Inferior parietal cortex (tissue), 1 donor: ENCODE measurements around the gene DCBLD2.

ENCODE experiments used
- DNase-seq: peaks from one replicate; pipeline ENCODE4 v3.0.0-alpha.2; 2016; ENCODE audit errors: extremely low spot score

DCBLD2 gene

GRCh38 chr3:98793971-98794370, 107.5 kb downstream of the DCBLD2 start:
- DNase-seq: no peak

DNA sequence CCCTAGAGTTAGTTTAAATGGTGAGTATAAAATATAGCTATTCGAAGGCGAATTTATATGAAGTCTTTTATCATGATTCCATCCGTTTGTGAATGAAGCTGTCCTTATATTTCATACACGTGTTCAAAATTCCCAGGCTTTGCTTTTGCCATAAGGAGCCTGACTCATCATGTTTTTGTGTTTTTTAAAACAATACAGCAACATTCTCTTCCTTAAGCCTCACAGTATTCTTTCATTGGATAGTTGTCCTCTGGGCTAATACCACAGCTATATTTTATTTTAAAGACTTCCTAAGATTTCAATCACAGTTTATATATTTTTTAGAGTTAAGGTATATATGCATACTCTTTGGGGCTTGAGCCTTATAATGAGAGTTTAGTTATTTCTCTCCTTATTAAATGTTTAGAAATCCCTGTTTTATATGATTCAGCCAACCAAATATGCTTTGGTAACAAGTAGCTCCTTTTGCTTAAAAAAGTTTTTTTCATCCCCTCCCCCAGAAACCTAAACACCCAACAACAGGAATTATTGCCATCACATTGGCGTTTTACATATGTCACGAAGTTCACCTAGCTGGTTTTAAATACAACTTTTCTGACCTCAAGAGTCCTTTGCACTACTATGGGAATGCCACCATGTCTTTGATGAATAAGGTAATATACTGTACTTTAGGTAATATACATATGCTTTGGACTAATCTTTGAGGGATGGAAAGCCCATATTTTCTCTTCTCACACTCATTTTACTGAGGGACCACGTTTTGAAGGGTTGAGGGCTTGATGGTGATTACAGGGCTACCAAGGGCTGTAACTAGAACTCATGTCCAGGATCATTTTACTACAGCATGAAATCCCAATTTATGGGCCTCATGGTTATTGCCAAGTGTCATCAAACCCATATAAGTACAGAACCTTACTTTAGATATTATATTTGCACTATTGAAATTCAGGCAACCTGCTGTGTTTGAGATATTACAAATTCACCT, 109.9 kb downstream of the DCBLD2 start:
- DNase-seq: no peak

DNA sequence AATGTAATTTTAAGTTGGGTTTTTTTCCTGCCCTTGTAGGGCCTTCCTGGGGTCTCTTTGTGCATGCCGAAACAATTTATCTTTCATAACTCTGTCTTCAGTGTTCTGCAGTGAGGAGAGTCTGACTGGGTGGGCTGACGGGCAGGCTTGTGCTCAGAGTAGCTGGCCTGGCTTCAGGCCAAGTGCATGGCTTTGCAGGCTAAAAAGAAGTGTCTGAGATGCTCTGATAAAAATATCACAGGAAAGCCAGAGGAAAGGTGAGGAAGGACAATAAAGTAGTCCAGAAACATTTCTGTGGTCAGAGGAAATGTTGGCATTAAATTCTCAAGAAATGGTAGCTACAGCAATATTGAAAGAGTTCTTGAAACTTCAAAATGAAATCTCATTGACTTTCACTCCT, 112.8 kb downstream of the DCBLD2 start:
- no peak for DNase-seq

DNA sequence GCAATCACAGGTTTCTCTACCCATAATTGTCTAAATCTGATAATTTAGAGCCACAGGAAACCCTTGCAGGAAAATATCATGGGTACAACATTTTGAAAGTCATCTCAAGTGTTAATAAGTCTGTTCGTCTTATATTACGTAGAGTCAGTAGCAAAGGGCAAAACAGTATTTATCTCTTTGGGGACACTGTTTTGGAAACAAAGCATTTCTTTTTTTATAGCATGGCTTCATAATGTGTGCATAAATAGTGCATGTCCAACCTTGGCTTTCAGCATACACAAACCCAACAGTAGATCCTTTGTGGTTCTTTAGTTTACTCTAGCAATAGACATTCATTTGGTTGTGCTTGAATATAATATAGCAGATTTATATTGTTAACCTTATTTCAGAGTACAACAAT, 114.3 kb downstream of the DCBLD2 start:
- no peak for DNase-seq

DNA sequence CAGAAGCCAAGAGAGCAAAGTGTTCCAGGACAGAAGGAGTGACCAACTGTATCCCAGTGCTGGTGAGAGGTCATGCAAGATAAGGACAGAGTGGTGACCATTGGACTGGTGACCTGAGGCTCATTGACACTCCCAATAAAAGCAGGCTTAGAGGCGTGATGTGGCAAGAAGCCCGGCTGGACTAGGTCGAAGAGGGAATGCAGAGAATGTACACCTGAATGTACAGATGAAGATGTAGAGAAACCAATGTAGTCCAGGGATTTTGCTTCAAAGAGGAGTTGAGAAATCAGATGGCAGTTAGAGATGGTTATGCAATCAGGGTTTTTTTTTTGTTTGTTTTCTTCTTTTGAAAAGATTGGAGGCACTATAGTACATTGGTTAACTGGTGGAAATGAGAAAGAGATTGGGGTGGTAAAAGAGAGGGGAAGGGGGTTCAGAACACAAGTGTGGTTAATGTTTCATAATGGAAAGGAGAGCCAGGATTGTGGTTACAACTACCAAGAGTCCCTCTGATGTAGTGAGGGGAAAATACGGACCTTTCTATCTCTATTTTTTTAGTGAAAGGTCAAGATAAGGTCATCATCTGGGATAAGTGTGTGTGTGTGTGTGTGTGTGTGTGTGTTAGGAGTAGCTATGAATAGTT, 115.0 kb downstream of the DCBLD2 start:
- no peak for DNase-seq

GRCh38 chr3:98784666-98785600, 116.6 kb downstream of the DCBLD2 start:
- no peak for DNase-seq

DNA sequence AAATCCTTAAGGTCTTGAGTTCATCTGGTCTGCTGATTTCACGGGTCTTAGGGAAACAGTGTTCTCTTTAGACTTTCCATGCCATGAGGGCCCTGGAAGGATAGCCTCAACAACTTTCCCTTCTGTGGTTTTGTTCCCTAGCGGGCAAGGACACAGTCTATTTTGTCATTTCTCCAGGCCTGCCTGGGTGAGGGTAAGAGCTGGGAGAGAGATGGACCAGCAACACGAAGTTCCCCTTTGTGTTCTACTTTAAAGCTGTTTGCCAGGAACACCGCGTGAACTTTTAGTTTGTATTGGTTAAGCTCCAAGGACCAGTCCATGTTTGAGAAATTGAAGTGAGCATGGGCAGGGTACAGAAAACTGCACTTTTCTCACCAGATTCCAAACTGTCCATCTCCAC, 117.5 kb downstream of the DCBLD2 start:
- no peak for DNase-seq

GRCh38 chr3:98782824-98783500, 118.5 kb downstream of the DCBLD2 start:
- no peak for DNase-seq

DNA sequence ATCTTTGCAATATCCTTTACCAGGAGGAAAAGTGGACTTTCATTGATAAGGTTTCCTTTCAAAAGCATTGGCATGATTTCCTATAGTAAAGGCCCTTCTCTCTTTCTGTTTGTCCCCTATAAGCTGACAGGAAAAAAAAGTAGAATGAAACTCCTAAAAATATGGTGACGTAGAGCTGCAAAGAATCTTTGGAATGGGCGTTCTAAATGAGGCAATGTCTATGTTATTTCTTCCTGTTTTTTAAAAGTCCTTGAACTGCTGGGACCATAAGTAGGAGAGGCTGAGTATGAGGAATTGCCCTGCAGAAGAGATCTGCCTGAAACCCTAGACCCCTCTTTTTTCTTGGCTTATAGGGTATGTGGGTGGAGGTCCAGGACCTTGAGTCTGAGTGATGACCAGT, 121.2 kb downstream of the DCBLD2 start:
- no peak for DNase-seq

GRCh38 chr3:98779541-98780335, 121.8 kb downstream of the DCBLD2 start:
- peak; percentile 73 for DNase-seq

GRCh38 chr3:98778852-98779413, 122.6 kb downstream of the DCBLD2 start:
- DNase-seq: no peak

DNA sequence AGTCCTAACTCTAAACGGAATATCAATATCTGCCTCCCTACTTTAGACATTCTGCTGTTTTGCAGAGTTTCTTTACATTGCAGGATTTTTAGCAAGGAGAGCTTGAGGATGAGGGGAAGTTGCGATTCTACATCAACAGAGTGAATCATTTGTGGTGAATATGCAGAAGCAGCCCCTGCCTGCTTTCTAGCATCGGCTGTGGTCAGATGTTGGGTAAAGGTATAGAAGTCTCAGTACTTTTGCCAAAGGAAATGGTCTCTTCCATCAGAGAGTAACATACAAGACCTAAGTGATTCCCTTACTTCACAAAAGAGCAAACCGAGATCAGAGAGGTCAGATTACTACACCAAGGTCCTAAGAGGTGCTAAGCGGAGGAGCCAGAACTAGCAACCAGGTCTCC, 123.1 kb downstream of the DCBLD2 start:
- DNase-seq: no peak

GRCh38 chr3:98777801-98778220, 123.7 kb downstream of the DCBLD2 start:
- DNase-seq: no peak

GRCh38 chr3:98777286-98777685, 124.2 kb downstream of the DCBLD2 start:
- no peak for DNase-seq

DNA sequence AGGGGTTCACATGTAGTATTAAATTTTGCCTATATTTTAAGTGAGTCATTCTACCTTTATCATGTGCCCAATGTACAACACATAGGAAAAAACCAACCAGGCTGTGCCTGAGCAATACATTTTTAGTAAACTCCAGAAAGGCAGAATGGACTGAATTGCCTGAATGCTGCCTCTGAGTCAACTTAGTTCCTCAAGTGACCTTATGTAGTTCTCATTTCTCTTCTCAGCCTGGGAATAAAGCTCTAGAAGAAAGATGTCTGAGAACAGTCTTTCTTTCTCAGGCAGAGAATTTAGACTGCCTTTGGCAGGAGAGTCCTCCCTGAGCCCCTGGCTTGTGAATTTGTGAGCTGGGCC, 125.4 kb downstream of the DCBLD2 start:
- DNase-seq: no peak

GRCh38 chr3:98775459-98776139, 125.9 kb downstream of the DCBLD2 start:
- no peak for DNase-seq

GRCh38 chr3:98772022-98772421, 129.5 kb downstream of the DCBLD2 start:
- no peak for DNase-seq

- DNase-seq: peak; percentile 67
Measured at GRCh38 chr3:98770261-98771039, 131.0 kb downstream of the DCBLD2 start.

DNA sequence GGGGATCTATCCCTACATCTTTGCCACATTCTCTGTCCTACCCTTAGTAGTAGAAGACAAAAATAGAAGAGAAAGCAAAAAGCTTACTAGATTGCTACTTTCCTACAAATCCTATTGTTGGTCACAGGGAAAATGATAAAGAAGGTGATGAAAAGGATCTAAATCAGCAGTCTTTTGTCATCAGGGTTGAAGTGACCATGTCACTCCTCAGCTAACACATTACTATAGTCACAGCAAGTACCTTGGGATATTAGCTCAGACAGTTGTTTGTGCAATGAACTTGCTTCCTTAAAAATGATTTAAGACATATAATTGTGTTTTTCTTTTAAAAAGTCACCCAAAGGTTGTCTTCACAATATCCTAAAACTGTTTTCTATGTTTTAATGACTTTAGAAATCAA, 132.0 kb downstream of the DCBLD2 start:
- DNase-seq: no peak
